NCI-H748 treated with DMSO at 0.1 percent for 48 hours (cell line): ENCODE measurements around the gene CASKIN2.

Experiments used
- DNase-seq: peaks from one replicate; lab custom pipeline; 2025; lab: John Stamatoyannopoulos, UW

CASKIN2 gene

GRCh38 chr17:75515496-75516254 is at the start of gene CASKIN2:
Gene CASKIN2, minus strand, starts transcription at chr17:75515537. Its CDS starts 1,733 bp downstream, at chr17:75513804.
- peak; percentile 45 for DNase-seq

GRCh38 chr17:75565066-75565465 is 49.7 kb upstream of the CASKIN2 start:
- DNase-seq, result no peak

- no peak for DNase-seq
These were observed 48.9 kb upstream of the CASKIN2 start for GRCh38 chr17:75564195-75564594.

- no peak for DNase-seq
These were observed 47.9 kb upstream of the CASKIN2 start for GRCh38 chr17:75563063-75563758.

GRCh38 chr17:75561927-75562603 is 46.7 kb upstream of the CASKIN2 start:
- no peak for DNase-seq

GRCh38 chr17:75559958-75560533 is 44.7 kb upstream of the CASKIN2 start:
- DNase-seq, result no peak

- DNase-seq, result no peak
These were observed 43.6 kb upstream of the CASKIN2 start for GRCh38 chr17:75558666-75559530.

GRCh38 chr17:75557852-75558665 is 42.7 kb upstream of the CASKIN2 start:
- no peak for DNase-seq

- DNase-seq, result no peak
These were observed 41.9 kb upstream of the CASKIN2 start for GRCh38 chr17:75557075-75557851.

GRCh38 chr17:75555679-75556153 is 40.4 kb upstream of the CASKIN2 start:
- DNase-seq, result no peak

GRCh38 chr17:75553295-75554110 is 38.2 kb upstream of the CASKIN2 start:
- DNase-seq, result no peak

- DNase-seq, result no peak
These were observed 37.3 kb upstream of the CASKIN2 start for GRCh38 chr17:75552425-75553294.

- no peak for DNase-seq
These were observed 35.9 kb upstream of the CASKIN2 start for GRCh38 chr17:75551266-75551665.

- DNase-seq, result no peak
These were observed 34.8 kb upstream of the CASKIN2 start for GRCh38 chr17:75550139-75550465.

GRCh38 chr17:75549246-75550138 is 34.2 kb upstream of the CASKIN2 start:
- peak; percentile 89 for DNase-seq

- DNase-seq, result no peak
These were observed 33.5 kb upstream of the CASKIN2 start for GRCh38 chr17:75548813-75549212.

GRCh38 chr17:75547091-75547490 is 31.8 kb upstream of the CASKIN2 start:
- no peak for DNase-seq
